Measurements from ENCODE around the gene C1QL2.

- TF ChIP-seq CTCF (IDR thresholded peaks at IDR 0.05) (no peak), ZFX (IDR thresholded peaks at IDR 0.05; ENCODE audit: borderline replicate concordance) (no peak)
These were observed 8.9 kb downstream of the C1QL2 start for GRCh38 chr2:119149611-119150010.

Data from 22Rv1 (cell line).